Panc1 (cell line): ENCODE results near the gene TARP.

ENCODE experiments used
- ATAC-seq: fragments of 200-7000 bp; cut with Tn5 transposase; 2 replicates; pipeline ENCODE4 v1.9.1; 2020; ENCODE audit warnings: mild to moderate bottlenecking, moderate library complexity
- BruUV-seq: library from RNA; stranded (reverse); fragments of 400-500 nt; replicated peaks from 2 replicates; lab custom pipeline; 2021; lab: Mats Ljungman, UMichigan
- CTCF ChIA-PET: fragments of 300-600 bp; sonication (Branson Sonifier 250); formaldehyde crosslinking; loops from one replicate; lab custom pipeline; 2022; ENCODE audit warnings: antibody characterized with exemption; lab: Charles Lee
- POLR2A ChIA-PET: fragments of 300-600 bp; sonication (Branson Sonifier 250); formaldehyde crosslinking; loops from one replicate; lab custom pipeline; 2022; ENCODE audit warnings: antibody characterized with exemption; lab: Charles Lee
- DNase-seq: peaks from one replicate; pipeline ENCODE4 v3.0.0-alpha.2; 2010; ENCODE audit warnings: low read depth, low spot score
- H3K27ac ChIP-seq: 2 replicates; pipeline ENCODE4 v1.5.1; 2011; ENCODE audit warnings: mild to moderate bottlenecking, low read length, inconsistent platforms
- H3K27me3 ChIP-seq: fragments of 200-500 bp; sonication (Bioruptor generic); 2 replicates; pipeline ENCODE4 v1.6.0; 2014; ENCODE audit warnings: low read length, inconsistent platforms; ENCODE audit not compliant: control insufficient read depth, insufficient read depth
- H3K36me3 ChIP-seq: fragments of 200-500 bp; sonication (Bioruptor generic); 2 replicates; pipeline ENCODE4 v1.5.1; 2014; ENCODE audit warnings: inconsistent platforms, mild to moderate bottlenecking, low read length, moderate library complexity; ENCODE audit not compliant: control insufficient read depth, insufficient read depth
- H3K4me1 ChIP-seq: 2 replicates; pipeline ENCODE4 v1.5.1; 2011; ENCODE audit warnings: inconsistent platforms, mild to moderate bottlenecking, low read length, moderate library complexity; ENCODE audit not compliant: control insufficient read depth, insufficient read depth
- H3K4me3 ChIP-seq, 2 experiments: 2 replicates each; pipeline ENCODE4 v1.5.1; 2011 to 2012; ENCODE audit warnings: low read depth in 2 of 2, low read length in 2 of 2, mild to moderate bottlenecking in 2 of 2, inconsistent platforms in 1 of 2, moderate library complexity in 1 of 2
- H3K9me3 ChIP-seq: fragments of 200-500 bp; sonication (Bioruptor generic); 2 replicates; pipeline ENCODE4 v1.5.1; 2014; ENCODE audit warnings: low read depth, mild to moderate bottlenecking, inconsistent platforms, low read length, moderate library complexity; ENCODE audit not compliant: control insufficient read depth, insufficient read depth
- POLR2AphosphoS5 ChIP-seq: IDR thresholded peaks from 2 replicates; pipeline ENCODE4 v1.6.1; 2012; ENCODE audit warnings: mild to moderate bottlenecking, low read depth, low read length, moderate library complexity
- SIN3A ChIP-seq: IDR thresholded peaks from 2 replicates; pipeline ENCODE4 v1.6.1; 2012; ENCODE audit warnings: low read depth, mild to moderate bottlenecking, low read length, moderate library complexity, borderline replicate concordance; ENCODE audit not compliant: insufficient read depth
- TCF7L2 ChIP-seq: IDR thresholded peaks from 2 replicates; pipeline ENCODE4 v1.6.1; 2011; ENCODE audit warnings: mild to moderate bottlenecking, low read depth, low read length, inconsistent platforms
- in situ Hi-C: cut with HindIII; loops from 2 replicates; pipeline ENCODE4 v1.10.0; 2016; ENCODE audit warnings: low sequenced_read_pairs, low pct_unique_long_range_greater_than_20kb
- intact Hi-C: fragments of 100-400 bp; cut with micrococcal nuclease; formaldehyde crosslinking; loops from one replicate; pipeline ENCODE4 v1.10.0; 2022; ENCODE audit not compliant: unreplicated experiment
- TF ChIP-seq, protein P1 (sequence below): fragments of 450-650 bp; IDR thresholded peaks from 2 replicates; pipeline ENCODE4 v1.5.1; 2017; ENCODE audit warnings: mild to moderate bottlenecking
- TF ChIP-seq, protein P2 (sequence below), 2 experiments: IDR thresholded peaks; 2 replicates each; pipeline ENCODE4 v1.6.1; 2011 to 2012; ENCODE audit warnings: low read depth in 2 of 2, control low read depth in 1 of 2, low read length in 1 of 2, mild to moderate bottlenecking in 1 of 2, moderate library complexity in 1 of 2; ENCODE audit not compliant: insufficient read depth in 1 of 2

Gene TARP

DNA sequence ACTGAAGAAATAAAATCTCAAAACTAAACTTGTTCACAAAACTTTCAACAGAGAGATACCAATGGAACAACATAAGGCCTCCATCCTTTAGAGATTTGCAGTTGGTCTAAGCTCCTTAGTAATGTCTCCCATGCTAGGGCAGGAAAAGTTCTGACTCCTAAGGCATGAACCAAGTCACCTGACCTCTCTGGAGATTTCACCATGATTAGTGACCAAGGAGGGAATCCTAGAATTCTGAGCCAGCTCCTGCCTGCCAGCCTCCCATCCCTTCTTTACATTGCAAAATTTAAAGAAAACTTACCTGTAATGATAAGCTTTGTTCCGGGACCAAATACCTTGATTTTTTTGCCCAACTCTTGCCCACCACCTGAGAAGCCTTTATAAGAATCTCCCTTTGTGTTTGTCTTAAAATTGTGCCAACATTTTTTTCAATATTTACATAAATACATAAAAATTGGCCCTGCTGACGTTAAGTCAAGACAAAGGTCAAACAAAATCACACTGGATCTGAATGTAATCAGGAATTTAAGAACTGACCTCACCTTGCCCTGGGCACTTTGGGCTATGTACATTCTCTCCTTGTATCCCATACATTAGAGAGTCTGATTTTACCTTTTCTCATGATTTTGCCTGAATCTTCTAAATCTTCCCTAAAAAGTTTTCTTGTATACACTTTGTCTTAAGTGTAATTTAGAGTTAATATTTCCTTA is at the start of gene TARP:
Gene TARP (minus strand): TSS at position 351 of the 710 bp plus-strand sequence.
- DNase-seq: no peak
- no TSS peak for BruUV-seq
- Histone ChIP-seq H3K27ac (no peak within 1 kb of the TSS), H3K9me3 (no peaks in the 10 kb centered on the region), H3K36me3 (no peaks in the 10 kb centered on the region), H3K4me3 (no peak within 1 kb of the TSS), H3K27me3 (no peaks in the 10 kb centered on the region), H3K4me1 (no peaks in the 10 kb centered on the region)
- no peak for ATAC-seq
- intact Hi-C loops (no loop called here), in situ Hi-C loops (no loop called here)
- TF ChIP-seq TCF7L2 (no peak), SIN3A (no peak), POLR2AphosphoS5 (no peak)
- TF ChIP-seq, protein P1, sequence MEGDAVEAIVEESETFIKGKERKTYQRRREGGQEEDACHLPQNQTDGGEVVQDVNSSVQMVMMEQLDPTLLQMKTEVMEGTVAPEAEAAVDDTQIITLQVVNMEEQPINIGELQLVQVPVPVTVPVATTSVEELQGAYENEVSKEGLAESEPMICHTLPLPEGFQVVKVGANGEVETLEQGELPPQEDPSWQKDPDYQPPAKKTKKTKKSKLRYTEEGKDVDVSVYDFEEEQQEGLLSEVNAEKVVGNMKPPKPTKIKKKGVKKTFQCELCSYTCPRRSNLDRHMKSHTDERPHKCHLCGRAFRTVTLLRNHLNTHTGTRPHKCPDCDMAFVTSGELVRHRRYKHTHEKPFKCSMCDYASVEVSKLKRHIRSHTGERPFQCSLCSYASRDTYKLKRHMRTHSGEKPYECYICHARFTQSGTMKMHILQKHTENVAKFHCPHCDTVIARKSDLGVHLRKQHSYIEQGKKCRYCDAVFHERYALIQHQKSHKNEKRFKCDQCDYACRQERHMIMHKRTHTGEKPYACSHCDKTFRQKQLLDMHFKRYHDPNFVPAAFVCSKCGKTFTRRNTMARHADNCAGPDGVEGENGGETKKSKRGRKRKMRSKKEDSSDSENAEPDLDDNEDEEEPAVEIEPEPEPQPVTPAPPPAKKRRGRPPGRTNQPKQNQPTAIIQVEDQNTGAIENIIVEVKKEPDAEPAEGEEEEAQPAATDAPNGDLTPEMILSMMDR: no peak
- TF ChIP-seq, protein P2, sequence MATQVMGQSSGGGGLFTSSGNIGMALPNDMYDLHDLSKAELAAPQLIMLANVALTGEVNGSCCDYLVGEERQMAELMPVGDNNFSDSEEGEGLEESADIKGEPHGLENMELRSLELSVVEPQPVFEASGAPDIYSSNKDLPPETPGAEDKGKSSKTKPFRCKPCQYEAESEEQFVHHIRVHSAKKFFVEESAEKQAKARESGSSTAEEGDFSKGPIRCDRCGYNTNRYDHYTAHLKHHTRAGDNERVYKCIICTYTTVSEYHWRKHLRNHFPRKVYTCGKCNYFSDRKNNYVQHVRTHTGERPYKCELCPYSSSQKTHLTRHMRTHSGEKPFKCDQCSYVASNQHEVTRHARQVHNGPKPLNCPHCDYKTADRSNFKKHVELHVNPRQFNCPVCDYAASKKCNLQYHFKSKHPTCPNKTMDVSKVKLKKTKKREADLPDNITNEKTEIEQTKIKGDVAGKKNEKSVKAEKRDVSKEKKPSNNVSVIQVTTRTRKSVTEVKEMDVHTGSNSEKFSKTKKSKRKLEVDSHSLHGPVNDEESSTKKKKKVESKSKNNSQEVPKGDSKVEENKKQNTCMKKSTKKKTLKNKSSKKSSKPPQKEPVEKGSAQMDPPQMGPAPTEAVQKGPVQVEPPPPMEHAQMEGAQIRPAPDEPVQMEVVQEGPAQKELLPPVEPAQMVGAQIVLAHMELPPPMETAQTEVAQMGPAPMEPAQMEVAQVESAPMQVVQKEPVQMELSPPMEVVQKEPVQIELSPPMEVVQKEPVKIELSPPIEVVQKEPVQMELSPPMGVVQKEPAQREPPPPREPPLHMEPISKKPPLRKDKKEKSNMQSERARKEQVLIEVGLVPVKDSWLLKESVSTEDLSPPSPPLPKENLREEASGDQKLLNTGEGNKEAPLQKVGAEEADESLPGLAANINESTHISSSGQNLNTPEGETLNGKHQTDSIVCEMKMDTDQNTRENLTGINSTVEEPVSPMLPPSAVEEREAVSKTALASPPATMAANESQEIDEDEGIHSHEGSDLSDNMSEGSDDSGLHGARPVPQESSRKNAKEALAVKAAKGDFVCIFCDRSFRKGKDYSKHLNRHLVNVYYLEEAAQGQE (IDR thresholded peaks at IDR 0.05; ENCODE audit: insufficient read depth in 1 of 2, low read depth in 2 of 2, low read length in 1 of 2): no peak
- ChIA-PET CTCF (no interaction called here), POLR2A (no interaction called here)

DNA sequence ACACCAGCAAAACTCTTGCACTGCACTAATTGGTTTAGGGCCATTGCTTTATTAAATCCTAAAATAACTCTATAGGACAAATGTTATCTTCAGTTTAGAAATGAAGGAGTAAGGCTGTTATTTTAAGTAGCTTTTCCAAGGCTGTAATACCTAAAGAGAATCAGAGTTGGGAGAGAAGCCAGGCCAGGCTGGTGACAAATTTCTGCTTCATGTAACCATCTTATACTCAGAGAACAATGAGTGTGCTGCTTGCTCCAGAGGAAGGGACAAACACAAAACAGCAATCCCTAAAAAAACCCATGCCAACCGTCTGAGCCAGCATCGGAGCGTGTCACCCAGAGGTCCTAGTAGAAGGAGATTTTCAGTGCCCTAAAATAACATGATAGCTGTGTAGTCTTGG is 49.7 kb upstream of the TARP start:
- H3K36me3 ChIP-seq: no peaks in the 10 kb centered on the region
- DNase-seq (no peak), ATAC-seq (no peak)
- TF ChIP-seq, protein P2 (IDR thresholded peaks at IDR 0.05; ENCODE audit: insufficient read depth in 1 of 2, low read depth in 2 of 2, low read length in 1 of 2): no peak
- TF ChIP-seq TCF7L2 (no peak), SIN3A (no peak), POLR2AphosphoS5 (no peak)
- TF ChIP-seq, protein P1: no peak
- intact Hi-C loops (no loop called here), in situ Hi-C loops (no loop called here)
- ChIA-PET CTCF (interaction anchor here (1.1 kb wide), 1 partner anchor 107 kb away, joined by 3 read pairs; no protein-coding TSS in a partner anchor), POLR2A (no interaction called here)
- no peak overlapping the region for H3K27ac ChIP-seq
- no peaks in the 10 kb centered on the region for H3K9me3 ChIP-seq
- BruUV-seq: no TSS peak
- H3K27me3 ChIP-seq: peaks cover 8% of the 10 kb centered on the region
- no peaks in the 10 kb centered on the region for H3K4me1 ChIP-seq
- no peak overlapping the region for H3K4me3 ChIP-seq
